ENCODE results near the gene SNX18. TPM values are rescaled to one million over a fixed set of nuclear protein-coding genes. Genes with fewer than 3 reads are reported as not detected.

The SNX18 gene
- total and polyA plus RNA-seq, 2 of the 4 experiments (the other 2 are of a cell fraction): 31.2 to 50.0 TPM

GRCh38 chr5:54520438-54520846, 2.9 kb downstream of the SNX18 start:
- in situ Hi-C loops (cut with MboI; ENCODE audit: low sequenced_read_pairs) (loop anchor here (10.0 kb wide), 1 partner anchor 634 kb away; no protein-coding TSS in a partner anchor), intact Hi-C loops (cut with micrococcal nuclease) (loop anchor here (2.0 kb wide), 1 partner anchor 96 kb away; no protein-coding TSS in a partner anchor), dilution Hi-C loops (cut with HindIII; ENCODE audit: low sequenced_read_pairs, unreplicated experiment) (no loop called here)
- Histone ChIP-seq H3K36me3 (ENCODE audit: control insufficient read depth, insufficient read depth, low read length) (peaks cover 33% of the 10 kb centered on the region), H2AK9ac (replicated peaks; ENCODE audit: low read depth, low read length, poor library complexity) (peak overlapping the region; percentile 89), H4K20me1 (ENCODE audit: insufficient read depth, low read length) (peaks cover 65% of the 10 kb centered on the region), H4K91ac (ENCODE audit: insufficient read depth, low read depth, low read length) (peak overlapping the region; percentile 98), H3K14ac (replicated peaks; ENCODE audit: low read depth, low read length) (peak overlapping the region; percentile 99), H2BK20ac (ENCODE audit: low read depth, low read length) (peak overlapping the region; percentile 86), H4K8ac (ENCODE audit: low read depth in 2 of 2, low read length in 2 of 2) (peak overlapping the region; percentile 51 to 96), H3K23ac (ENCODE audit: low read depth, low read length) (peak overlapping the region; percentile 99), H3K9ac (ENCODE audit: low read depth, low read length) (peak overlapping the region; percentile 97), H3K56ac (ENCODE audit: extremely low read depth, insufficient read depth, low read length) (peak overlapping the region; percentile 96), H3K9me3 (ENCODE audit: control insufficient read depth, insufficient read depth, low read length) (peaks cover 9% of the 10 kb centered on the region), H4K5ac (ENCODE audit: low read depth, low read length) (peak overlapping the region; percentile 97), H3K27me3 (ENCODE audit: control insufficient read depth, insufficient read depth, low read length) (no peaks in the 10 kb centered on the region), H3K4me3 (ENCODE audit: insufficient read depth, low read depth, low read length) (peak overlapping the region; percentile 92), H3K9me1 (ENCODE audit: insufficient read depth, low read length) (peaks cover 10% of the 10 kb centered on the region), H3K79me1 (ENCODE audit: low read depth in 1 of 2, low read length in 2 of 2) (peaks cover 0 to 45% of the 10 kb centered on the region in 2 experiments; a peak in 2 of 4 replicates), H3K27ac (ENCODE audit: insufficient read depth, low read length) (peak overlapping the region; percentile 92), H3K18ac (ENCODE audit: low read depth, low read length) (peak overlapping the region; percentile 98), H3K4ac (ENCODE audit: low read depth, low read length) (peak overlapping the region; percentile 99), H2BK120ac (ENCODE audit: low read depth, low read length) (peak overlapping the region; percentile 94), H3K4me1 (ENCODE audit: control insufficient read depth, insufficient read depth, low read length) (peaks cover 15% of the 10 kb centered on the region), H2BK15ac (ENCODE audit: low read depth, low read length) (peak overlapping the region; percentile 81; the same call in 2 of the 3 replicates), H3K4me2 (ENCODE audit: low read depth, low read length) (peak overlapping the region; percentile 96), H2AFZ (replicated peaks; ENCODE audit: low read length, poor library complexity) (peak overlapping the region; percentile 64), H2BK5ac (ENCODE audit: low read depth, low read length, poor library complexity, severe bottlenecking) (peak overlapping the region; percentile 99), H2AK5ac (ENCODE audit: low read depth, low read length) (peak overlapping the region; percentile 96)
- WGBS, 2 experiments (ENCODE audit: extremely low coverage in 2 of 2, insufficient read length in 1 of 2): 8% methylated on average over 2 of the region's 7 CpGs; no CpG with 5 or more reads in 1 of the 2 experiments
- no peak for TF ChIP-seq USF2 (IDR thresholded peaks at IDR 0.05; ENCODE audit: low read depth, low read length)
- 0 out of 2 replicates have a peak, but pooled peaks have one; percentile 3 for TF ChIP-seq SMC3 (IDR thresholded peaks at IDR 0.05; ENCODE audit: low read depth, low read length)
- TF ChIP-seq FOS (IDR thresholded peaks at IDR 0.05; ENCODE audit: low read depth, low read length): no peak
- no peak for TF ChIP-seq NFE2L2 (IDR thresholded peaks at IDR 0.05; ENCODE audit: low read depth, low read length)
- TF ChIP-seq POLR2A (IDR thresholded peaks at IDR 0.05; ENCODE audit: low read depth, low read length): peak; percentile 37; the same call in 1 of the 2 replicates
- ChIA-PET CTCF (interaction anchor here (1.0 kb wide), 1 partner anchor 324 kb away, joined by 4 read pairs; no protein-coding TSS in a partner anchor), POLR2A (ENCODE audit: unreplicated experiment) (no interaction called here)
- DNase-seq (peak; percentile 56), ATAC-seq (ENCODE audit: low read depth) (no peak)
- BruUV-seq (replicated peaks): TSS peak; percentile 90
